Stimulated activated CD8-positive, alpha-beta memory T cell treated with anti-CD3 and anti-CD28 coated beads, Interleukin-15, amount 100 ng/mL, for 24 hours (primary cell): Measurements from ENCODE around the gene SACS.
"Not testable (repeated sequence)": the region's sequence is repeated elsewhere in the genome, so short reads cannot be mapped to it uniquely, and the experiment has no call there.

ENCODE experiments used
- DNase-seq: peaks from one replicate; pipeline ENCODE4 v3.0.0-alpha.2; 2020; ENCODE audit warnings: low read depth

SACS gene

DNA sequence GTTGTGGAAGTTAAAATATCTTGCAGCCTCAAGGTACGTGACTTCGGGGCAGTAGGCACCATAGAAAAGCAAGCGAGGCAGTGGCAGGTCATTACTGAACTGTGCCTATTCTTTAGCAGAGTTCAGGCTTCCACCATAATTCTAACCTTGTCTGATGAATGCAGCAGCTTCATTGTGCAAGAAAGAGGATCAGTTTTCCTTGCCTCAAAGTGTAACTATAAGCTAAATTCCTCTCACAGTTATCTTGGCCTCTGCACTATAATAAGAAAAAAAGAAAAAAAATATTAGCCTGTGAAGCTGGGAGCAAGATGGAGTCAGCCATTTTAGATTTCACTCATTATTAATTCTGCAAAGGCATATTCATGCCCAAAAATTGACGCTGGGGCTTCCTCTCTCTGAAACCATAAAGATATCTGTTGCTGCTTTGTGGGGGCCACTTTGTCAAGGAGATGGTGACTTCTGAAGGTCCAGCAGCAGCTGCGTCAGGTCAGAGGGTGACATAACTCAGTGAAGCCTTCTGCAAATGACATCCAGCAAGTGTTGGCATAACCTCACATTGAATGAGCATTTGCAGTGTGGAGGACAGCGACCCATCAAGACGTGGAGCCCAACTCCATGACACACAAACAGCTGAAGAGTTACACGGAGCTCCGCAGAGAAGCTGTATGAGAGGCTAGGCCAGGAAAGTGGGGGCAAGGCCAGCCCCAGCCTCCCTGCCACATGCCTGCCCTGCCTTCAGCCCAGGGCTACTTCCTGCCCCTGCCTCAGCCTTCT lies 23.1 kb upstream of the SACS start:
- no peak for DNase-seq

DNA sequence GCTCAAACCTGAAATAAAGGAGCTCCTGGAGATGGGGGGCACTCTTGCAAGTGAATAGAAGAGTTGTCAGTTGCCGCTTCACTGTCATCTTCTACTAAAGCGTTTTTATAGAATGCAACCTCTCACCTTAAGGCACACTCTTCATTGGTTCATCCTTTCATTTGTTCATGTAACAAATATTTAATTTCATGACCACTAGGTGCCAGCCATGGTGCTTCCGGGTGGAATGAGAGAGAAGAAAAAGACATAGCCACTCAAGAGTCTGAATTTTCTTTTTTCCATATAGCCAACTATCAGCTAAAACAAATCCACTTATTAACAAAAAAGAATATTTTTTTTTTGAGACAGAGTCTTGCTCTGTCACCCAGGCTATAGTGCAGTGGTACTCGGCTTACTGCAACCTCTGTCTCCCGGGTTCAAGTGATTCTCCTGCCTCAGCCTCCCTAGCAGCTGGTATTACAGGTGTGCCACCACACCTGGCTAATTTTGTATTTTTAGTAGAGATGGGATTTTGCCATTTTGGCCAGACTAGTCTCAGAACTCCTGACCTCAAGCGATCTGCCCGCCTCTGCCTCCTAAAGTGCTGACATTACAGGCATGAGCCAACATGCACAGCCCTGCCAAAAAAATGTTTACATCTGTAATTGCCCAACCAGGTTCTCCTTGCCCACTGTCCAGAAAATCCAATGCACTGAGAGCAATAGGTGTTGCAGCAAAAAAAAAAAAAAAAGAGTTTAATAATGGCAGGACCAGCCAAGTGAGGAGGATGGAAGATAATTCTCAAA lies 22.1 kb upstream of the SACS start:
- no peak for DNase-seq

DNA sequence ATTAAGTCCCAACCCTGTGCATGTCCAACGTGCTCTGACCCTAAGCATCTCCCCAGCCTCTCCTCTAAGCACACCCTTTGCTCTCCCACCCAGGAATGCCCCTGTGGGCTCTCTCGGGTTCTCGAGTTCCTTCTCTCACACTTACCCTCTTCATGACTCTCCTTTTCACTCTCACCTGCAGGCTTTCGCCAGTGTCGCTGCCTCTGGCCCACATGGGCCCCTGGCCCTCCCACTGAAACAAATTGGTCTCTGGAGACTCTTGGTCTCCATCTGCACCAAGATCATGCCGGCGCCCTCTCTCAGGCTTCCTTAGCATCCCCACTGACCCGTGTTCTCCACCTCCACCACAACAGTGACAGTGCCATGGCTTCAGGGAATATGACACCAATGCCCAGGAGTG lies 19.6 kb upstream of the SACS start:
- DNase-seq: no peak

DNA sequence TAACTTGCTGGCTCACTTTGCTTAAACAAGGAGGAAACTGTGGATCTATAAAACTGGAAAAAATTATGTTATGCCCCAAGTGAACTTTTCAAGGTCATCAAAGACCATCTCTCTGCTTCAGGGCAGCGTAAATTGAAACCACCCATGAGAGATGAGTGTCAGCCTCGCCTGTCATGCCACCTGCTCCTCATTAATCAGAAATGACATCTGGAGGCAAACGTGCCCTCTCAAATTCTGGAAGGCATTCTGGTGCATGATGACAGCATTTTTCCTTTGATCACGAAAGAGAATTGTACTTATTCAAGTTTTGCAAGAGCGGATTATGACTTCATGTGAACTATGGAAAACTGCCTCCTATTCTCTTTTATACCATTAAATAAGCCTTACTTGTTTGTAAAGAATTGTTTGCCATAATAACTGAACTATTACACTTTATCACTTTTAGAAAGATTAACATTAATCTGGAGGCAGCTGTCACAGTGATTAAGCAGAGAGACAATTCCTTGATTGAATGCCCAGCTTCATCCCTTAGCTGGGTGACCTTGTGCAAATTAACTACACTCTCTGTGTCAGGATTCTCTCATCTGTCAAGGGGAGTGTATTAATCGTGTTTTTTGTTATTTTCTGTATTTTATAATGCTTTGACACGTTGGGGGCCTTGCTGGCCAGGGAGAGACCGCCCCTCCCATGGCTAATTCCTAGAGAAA lies 17.0 kb upstream of the SACS start:
- DNase-seq: no peak

DNA sequence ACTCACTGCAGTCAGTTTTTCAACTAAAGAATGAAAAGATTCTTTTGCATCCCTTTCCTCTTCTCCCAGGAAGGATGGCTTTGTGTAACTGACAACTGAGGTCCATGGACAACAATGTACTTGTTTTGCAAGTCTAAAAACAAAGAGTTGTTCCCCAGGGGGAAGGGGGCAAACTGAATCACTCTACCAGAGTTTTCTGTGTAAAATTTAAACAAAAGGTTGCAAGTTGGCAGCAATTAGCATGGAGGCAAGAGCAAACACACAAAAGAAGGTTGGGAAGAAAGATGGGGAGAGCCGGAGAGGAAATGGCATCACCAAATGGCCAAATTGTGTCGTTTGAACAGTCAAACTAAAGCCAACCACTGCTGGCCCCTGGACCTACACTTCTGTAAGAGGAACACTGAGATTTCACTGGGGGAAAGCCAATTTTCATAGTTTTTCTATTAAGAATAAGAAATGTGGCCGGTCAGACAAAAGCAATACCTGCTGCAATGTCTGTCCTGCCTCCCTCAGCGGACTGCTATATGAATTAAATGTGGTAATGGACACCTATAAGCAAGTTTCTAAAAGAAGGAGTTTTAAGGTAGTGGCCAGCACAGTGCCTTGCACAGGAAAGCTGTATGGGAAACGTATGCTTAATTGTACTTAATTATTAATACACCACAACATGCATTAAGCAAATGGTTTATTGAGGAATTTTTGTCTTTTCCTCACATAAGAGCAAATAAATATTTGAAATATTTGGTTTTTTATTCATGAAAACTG lies 16.1 kb upstream of the SACS start:
- no peak for DNase-seq

DNA sequence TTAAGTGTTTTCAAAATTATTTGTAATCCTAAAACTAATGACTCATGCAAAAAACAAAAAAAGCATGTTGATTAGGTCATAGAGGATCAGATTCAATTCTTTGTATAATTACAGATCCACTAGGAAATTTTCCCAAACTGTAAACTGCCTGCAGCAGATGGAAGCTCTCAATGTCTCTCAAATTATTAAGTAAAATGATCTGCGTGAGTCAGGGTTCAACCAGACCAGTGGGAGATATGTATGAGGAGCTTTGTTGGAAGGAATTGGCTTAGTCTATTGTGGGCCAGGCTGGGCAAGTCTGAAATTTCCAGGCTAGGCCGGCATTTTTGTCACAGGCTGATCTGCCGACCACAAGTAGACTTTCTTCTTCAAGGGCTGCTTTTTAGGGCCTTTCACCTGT lies 14.4 kb upstream of the SACS start:
- DNase-seq: no peak

DNA sequence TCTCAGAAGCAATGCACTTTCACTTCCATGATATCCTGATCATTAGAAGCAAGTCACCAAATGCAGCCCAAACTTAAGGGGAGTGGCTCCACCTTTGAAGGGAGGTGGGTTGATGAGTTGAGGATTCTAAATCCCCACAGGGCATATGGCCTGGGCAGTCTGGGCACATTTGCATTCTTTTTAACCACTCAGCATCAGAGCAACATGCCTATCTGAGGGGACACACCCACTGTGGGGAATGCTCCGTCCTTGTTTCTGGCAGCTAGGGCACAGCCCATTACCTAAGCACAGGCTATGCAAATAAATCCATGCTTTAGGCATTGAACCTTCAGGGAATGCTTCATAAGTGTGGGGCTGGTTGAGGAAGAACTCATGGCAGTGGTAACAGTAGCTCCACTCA lies 12.3 kb upstream of the SACS start:
- DNase-seq: no peak

DNA sequence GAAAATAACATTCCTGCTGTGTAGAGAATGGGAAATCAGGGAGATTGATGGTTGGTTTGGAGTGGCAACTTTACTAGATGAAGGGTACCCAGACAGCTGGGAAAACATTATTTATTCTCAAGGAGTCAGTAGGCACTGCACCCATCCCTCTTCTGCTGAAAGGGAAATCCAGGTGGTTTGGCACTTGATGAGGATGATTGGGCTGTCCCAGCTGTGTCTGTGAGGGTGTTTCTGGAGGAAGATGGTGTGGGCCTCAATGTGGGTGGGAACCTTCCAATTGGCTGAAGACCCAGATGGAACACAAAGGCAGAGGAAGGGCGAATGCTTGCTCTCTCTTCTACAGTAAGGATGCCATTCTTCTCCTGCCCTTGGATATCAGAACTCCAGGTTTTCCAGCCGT lies 10.4 kb upstream of the SACS start:
- DNase-seq: no peak

DNA sequence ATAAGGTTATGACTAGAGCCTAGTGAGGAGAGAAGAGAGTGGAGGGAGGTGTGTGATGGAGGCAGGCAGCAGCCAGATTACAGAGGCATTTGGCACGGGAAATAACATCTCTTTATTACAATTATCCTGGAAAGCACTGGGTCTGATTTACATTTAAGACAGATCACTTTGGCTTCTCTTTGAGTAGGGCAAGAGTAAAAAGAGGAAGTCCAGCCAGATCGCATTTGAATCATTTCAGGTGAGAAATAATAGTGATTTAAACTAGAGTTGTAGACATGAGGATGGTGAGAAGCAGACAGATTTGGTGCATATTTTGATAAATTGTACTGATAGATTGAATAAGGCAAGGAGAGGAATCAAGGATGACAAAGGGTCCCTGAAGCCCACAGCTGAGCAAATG lies 9.6 kb upstream of the SACS start:
- no peak for DNase-seq

DNA sequence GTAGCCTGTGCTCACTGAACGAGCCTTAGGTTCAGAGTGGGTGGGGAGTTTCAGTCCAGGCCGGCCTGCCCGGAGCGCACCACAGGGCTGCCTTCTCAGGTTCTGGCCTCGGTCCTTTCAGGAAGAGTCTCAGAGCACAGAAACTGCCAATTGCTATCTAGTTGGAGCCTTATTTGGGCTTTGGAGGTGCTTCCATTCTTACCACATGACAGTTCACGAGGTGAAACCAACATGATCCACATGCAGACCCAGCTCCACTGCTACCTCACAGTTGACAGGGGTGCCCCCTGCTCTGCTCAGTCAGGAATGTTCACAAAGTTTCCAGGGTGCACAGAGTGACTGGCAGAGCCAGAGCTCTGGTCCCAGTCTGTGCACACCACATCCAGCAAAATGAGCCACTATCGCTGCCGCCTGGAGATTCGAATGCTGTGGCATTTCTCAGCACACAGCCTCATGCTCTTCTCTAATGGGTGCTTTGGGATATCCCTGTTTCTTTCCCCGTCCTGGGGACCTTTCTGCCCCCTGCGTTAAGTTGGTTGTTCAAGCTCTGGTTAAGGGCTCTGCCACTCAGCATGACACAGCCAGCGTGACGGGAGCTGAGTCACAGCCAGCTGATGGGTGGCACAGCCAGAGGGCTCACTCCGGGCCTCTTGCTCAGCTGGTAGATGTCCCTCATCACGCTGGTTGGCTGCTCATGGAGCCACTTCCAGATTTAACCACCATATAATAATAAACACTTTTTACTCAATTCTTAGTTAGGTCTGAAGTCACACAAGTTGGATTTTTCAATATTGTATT lies 7.5 kb upstream of the SACS start:
- no peak for DNase-seq

DNA sequence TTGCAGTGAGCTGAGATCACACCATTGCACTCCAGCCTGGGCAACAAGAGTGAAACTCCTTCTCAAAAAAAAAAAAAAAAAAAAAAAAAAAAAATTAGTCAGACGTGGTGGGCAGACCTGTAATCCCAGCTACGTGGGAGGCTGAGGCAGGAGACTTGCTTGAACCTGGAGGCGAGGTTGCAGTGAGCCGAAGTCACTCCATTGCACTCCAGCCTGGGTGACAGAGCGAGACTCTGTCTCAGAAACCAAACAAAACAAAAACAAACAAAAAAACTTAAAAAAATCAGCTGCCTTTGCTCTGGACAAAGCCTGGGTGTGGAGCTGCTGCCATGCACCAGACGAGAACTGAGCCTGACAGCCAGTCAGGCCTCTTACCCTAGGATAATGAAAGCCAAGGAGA lies 6.8 kb upstream of the SACS start:
- DNase-seq: not testable (repeated sequence)

DNA sequence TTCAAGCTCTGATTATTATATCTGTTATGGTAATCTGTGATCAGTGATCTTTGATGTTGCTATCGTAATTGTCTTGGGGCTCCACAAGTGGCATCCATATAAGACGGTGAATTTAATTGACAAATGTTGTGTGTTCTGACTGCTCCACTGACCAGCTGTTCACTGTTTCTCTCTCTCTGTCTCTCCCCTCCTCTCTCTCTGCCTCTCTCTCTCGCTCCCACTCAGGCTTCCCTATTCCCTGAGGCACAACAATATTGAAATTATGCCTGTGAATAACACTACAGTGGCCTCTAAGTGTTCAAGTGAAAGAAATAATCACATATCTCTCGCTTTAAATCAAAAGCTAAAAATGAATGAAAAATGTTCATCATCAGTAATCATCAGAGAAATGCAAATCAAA lies 4.4 kb upstream of the SACS start:
- no peak for DNase-seq

DNA sequence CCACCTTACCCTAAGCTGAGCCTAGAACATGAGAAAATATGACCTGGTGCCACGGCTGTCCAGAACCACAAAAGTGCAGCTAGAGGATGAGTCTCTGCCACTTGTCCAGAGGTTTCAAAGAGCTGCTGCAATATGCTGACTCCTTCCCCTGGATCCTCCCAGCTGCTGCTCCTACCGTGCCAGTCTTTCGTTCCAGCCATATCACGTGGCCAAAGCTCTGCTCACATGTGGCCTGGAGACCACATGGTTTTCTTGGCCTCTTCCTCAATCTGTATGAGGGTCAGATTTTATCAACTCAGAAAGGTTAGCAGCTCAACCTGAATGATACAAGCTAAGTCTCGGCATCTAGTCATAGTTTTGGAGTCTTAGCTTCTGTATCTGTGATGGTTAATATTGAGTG lies 3.2 kb upstream of the SACS start:
- DNase-seq: no peak

DNA sequence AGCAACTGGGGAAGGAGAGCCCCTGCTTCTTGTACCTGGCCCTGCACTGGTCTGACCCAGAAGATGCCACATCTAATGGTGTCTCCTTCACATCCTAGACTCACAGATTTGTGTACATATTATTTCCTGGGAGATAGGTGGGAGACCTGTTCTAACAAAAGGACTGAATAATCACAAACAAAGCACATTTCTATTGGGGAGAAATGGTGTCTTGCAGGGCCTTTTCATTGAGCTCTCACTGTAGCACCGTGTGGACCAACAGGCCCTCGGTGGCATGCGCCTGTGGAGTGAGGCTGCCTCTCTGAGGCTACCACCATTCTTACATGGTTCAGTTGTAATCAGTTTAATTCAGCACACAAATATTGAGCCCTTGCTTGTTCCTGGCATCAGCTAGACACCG lies 989 bp upstream of the SACS start:
- DNase-seq: no peak

DNA sequence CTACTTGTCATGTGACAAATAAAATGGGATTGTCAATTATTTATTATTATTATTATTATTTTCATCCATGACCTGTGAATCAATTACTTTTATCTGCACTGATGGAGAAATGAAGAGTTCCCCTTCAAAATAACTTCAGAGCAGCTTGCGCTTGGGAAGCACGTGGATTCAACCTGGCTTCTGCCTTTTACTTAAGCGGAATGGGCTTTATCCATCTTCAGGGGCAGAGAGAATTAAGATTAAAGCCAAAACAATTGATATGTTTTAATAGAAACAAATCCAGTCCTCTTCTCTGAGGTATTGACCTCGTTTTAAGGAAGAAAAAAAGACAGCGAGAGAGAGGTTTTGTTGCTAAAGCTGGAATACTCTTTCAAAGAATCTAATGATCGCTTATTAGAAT lies 876 bp downstream of the SACS start:
- DNase-seq: no peak

DNA sequence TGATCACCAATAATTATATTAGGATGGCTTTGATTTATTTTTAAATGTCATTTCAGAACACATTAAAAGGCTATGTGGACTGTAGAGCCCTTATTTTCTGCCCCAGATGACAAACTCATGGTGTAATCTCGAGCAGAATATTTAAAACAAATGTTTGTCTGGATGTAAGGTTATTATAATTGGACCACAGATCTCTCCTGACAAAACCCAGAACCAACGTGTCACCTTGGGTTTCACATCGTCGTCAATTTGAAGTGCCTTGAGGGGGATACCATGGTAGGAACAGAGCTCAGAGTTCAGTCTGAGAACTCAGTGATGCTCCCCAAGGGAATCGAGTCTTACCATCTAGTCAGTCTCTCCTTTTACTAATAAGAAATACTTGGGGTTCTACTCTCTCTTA lies 2.8 kb downstream of the SACS start:
- no peak for DNase-seq

DNA sequence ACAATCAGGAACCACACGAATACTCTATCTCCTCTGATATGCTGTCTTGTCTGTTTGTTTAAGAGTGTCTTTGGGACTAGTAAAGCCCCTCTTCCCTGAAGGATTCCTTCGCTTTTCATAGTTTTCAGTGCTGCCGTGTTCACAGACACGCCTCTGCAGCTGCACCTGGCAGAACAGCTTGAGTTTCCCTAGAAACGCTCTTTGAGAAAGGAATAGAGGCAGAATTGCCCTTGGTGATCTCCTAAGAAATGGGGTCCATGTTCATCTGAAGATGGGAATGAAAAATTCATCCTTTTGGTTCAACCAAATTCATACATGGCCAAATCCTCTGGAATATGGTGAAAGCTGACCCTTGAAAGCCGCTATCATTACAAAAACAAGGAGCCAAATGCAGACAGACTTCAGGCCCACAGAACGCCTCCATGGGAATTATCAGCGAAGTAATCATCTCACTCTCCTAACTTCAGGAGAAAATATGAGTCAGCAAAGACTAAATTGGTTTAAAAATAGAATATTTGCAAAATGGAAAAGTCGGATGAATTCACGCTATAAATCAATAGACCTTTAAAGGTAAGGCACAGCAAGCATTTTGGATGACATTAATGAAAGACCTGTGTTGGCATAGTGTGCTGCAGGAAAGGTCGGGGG lies 5.5 kb downstream of the SACS start:
- DNase-seq: no peak

DNA sequence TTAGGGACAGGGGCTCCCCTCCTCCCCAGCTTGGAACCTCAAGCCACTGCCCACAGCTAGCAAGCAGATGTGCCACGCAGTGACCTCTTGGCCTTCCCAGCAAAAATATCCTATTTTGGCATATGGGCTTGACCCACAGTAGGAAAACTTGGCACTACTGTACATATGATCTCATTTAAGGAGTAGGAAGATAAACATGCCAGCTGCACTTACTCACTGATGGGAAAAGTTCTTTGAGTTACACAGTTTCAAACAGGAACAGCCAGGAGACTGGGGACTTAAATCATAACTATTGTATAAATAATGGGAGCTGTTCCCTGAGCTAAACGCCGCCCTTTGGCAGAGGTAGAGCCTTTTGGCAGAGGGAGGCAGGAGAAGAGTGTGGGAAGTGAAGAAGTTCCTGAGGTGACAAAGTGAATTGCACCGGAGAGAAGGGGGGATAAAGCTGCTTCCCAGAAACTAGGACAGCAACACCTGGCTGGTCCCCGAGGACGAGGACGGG lies 6.1 kb downstream of the SACS start:
- no peak for DNase-seq

DNA sequence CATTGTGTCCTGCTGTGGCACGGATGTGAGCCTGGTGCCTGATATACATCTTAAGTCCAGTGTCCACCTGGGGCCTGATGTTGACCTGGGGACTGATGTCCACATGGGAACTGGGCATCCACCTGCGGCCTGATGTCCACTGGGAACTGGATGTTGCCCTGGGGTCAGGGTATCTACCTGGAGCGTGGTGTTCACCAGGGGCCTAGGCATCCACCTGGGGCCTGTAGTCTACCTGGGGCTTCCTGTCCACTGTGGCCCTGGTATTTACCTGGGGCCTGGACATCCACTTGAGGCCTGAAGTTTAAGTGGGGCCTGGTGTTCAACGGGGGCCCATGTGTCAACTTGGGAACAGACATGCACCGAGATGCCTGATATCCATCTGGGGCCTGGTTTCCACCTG lies 11.9 kb downstream of the SACS start:
- DNase-seq: no peak

DNA sequence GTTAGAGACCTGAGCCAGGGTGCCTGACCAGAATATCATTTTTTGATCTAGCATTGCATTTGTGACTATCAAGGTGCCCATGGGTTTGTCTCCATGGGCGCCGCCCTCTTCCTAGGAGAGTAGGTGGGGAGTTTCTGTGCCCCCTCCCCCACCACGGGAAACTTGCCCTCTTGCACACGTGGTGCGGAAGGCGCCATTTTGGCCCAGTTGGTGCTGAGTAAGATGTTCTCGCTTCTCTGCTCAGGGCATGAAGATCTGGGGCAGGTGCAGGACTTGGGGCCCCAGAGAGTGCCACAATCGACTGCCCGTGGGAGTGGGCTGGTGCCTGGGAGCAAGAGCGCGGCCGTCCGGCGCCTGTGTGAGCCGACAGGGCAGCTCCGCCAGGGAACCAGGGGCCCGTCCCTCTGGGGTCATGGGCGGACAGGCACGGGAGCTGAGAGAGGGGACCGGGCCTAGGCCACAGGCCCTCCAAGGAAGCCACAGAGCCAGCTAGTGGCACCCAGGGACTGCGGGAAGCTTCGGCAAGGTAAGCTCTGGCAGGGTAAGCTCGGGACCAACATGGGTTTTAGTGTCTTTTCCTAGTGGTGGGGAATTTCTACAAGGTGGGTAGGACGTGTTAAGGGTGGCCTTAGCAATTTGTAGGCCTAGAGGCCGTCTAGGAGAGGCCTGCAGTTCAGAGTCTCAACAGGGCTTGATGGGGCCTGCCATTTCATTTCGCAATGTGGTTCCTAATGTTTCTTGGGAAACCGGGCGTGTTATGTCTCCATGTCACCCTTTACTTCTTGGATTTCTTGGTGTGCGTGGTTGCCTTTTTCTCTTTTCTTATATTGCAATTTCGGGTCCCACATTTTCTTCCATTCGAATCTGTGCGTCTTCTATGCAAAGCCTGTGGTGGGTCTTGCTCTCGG lies 14.5 kb downstream of the SACS start:
- no peak for DNase-seq
